Omental fat pad (tissue), 4 donors: Measurements from ENCODE around the gene TTC3. TPM values are rescaled to one million over a fixed set of nuclear protein-coding genes. Genes with fewer than 3 reads are reported as not detected.
"Not testable (repeated sequence)": the region's sequence is repeated elsewhere in the genome, so short reads cannot be mapped to it uniquely, and the experiment has no call there.

Experiments
- ATAC-seq: fragments of 150-250 bp; one replicate; pipeline ENCODE4 v1.9.1; 2016; ENCODE audit warnings: mild to moderate bottlenecking, moderate library complexity; ENCODE audit not compliant: low FRiP score
- DNase-seq: peaks from one replicate; pipeline ENCODE4 v3.0.0-alpha.2; 2019; ENCODE audit warnings: low spot score
- CTCF ChIP-seq, 3 donors: fragments of 450-650 bp; IDR thresholded peaks; one replicate each; pipeline ENCODE4 v1.5.1; 2016 to 2017; ENCODE audit warnings: antibody characterized with exemption in 3 of 3, mild to moderate bottlenecking in 3 of 3, moderate library complexity in 2 of 3
- total RNA-seq, 4 donors: library from RNA; depleted of rRNA; stranded (reverse); fragments of >200 nt; gene quantifications; one replicate each; pipeline ENCODE4 v1.1.0, GENCODE V29; 2016

The TTC3 gene
- total RNA-seq, 4 donors from 2014 or later = 95.4 to 241 (median 148) TPM

GRCh38 chr21:37220433-37220980 is 147.5 kb downstream of the TTC3 start:
- DNase-seq (no peak), ATAC-seq (peak; percentile 59)
- no peak for TF ChIP-seq CTCF (IDR thresholded peaks at IDR 0.05)

- DNase-seq (peak; percentile 97), ATAC-seq (peak; percentile 96)
- TF ChIP-seq CTCF (IDR thresholded peaks at IDR 0.05) = no peak
Measured at GRCh38 chr21:37220981-37221664, 148.1 kb downstream of the TTC3 start.

- not testable (repeated sequence) for ATAC-seq, DNase-seq
Measured at GRCh38 chr21:37222248-37222647, 149.2 kb downstream of the TTC3 start.

- ATAC-seq = no peak
- TF ChIP-seq CTCF (IDR thresholded peaks at IDR 0.05) = no peak
- DNase-seq = no peak
Measured at GRCh38 chr21:37223804-37224345, 150.8 kb downstream of the TTC3 start.

- no peak for DNase-seq
Measured at GRCh38 chr21:37224861-37225839, 152.1 kb downstream of the TTC3 start.

GRCh38 chr21:37226041-37226920 is 153.2 kb downstream of the TTC3 start:
- ATAC-seq (no peak), DNase-seq (no peak)
- TF ChIP-seq CTCF (IDR thresholded peaks at IDR 0.05) = no peak

More at GRCh38 chr21:37224861-37225839, 152.1 kb downstream of the TTC3 start:
- no peak for ATAC-seq
- TF ChIP-seq CTCF (IDR thresholded peaks at IDR 0.05) = no peak
